A673 (cell line): ENCODE results near the gene PHKB.

ENCODE experiments used
- EZH2 ChIP-seq: fragments of 200-600 bp; sonication (generic); IDR thresholded peaks from 2 replicates; pipeline ENCODE4 v1.6.1; 2017; ENCODE audit warnings: borderline replicate concordance, low read depth, mild to moderate bottlenecking, mixed read lengths, antibody characterized with exemption, low read length; ENCODE audit not compliant: poor library complexity, severe bottlenecking
- TF ChIP-seq, protein P1 (sequence below): fragments of 300-800, 200-600 bp; sonication (generic); conservative IDR thresholded peaks from 2 replicates; pipeline ENCODE4 v1.5.1; 2017; ENCODE audit warnings: low read depth, mild to moderate bottlenecking, antibody characterized with exemption, low read length, moderate library complexity, mixed read lengths

DNA sequence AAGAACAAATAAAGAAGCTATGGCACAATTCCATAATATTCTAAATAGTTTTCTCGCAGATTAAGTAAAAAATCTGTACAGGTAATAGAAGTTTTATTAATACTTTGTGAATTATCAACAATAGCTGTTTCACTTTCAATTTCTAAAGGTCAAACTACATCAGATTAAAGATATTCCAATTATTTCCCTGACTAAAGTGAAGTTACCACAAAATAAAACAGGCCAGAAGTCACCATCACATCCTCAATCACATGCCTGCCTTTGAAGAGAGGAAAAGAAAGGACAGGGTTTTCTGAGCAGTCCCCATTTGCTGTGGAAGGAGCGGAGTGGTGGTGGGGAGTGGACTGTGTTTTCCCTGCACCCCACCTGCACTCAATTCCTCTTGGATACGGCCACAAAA lies 11.3 kb upstream of the PHKB start:
- TF ChIP-seq, protein P1, sequence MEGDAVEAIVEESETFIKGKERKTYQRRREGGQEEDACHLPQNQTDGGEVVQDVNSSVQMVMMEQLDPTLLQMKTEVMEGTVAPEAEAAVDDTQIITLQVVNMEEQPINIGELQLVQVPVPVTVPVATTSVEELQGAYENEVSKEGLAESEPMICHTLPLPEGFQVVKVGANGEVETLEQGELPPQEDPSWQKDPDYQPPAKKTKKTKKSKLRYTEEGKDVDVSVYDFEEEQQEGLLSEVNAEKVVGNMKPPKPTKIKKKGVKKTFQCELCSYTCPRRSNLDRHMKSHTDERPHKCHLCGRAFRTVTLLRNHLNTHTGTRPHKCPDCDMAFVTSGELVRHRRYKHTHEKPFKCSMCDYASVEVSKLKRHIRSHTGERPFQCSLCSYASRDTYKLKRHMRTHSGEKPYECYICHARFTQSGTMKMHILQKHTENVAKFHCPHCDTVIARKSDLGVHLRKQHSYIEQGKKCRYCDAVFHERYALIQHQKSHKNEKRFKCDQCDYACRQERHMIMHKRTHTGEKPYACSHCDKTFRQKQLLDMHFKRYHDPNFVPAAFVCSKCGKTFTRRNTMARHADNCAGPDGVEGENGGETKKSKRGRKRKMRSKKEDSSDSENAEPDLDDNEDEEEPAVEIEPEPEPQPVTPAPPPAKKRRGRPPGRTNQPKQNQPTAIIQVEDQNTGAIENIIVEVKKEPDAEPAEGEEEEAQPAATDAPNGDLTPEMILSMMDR: no peak
- no peak for TF ChIP-seq EZH2
